Transverse colon (tissue), 4 donors: ENCODE results near the gene ZG16B. TPM values are rescaled to one million over a fixed set of nuclear protein-coding genes. Genes with fewer than 3 reads are reported as not detected.

Experiments used
- DNase-seq: peaks from one replicate; pipeline ENCODE4 v3.0.0-alpha.2; 2019
- H3K27ac ChIP-seq, 4 donors: fragments of 200-600 bp; sonication (generic); 2 replicates each; pipeline ENCODE4 v1.5.1; 2016 to 2018; ENCODE audit warnings: inconsistent platforms in 4 of 4
- H3K27me3 ChIP-seq: fragments of 200-600 bp; sonication (generic); 2 replicates; pipeline ENCODE4 v1.5.1; 2017; ENCODE audit warnings: inconsistent platforms
- H3K36me3 ChIP-seq, 4 donors: fragments of 200-600 bp; sonication (generic); 2 replicates each; pipeline ENCODE4 v1.5.1; 2017 to 2019; ENCODE audit warnings: inconsistent platforms in 4 of 4
- H3K4me1 ChIP-seq, 4 donors: fragments of 200-600 bp; sonication (generic); 2 replicates each; pipeline ENCODE4 v1.5.1; 2017 to 2020; ENCODE audit warnings: inconsistent platforms in 4 of 4
- H3K4me3 ChIP-seq, 4 donors: fragments of 200-600 bp; sonication (generic); 1 replicate in 1 of 4; 2 replicates in 3 of 4; pipeline versions ENCODE4 v1.5.1 to v1.6.1; 2017 to 2019; ENCODE audit warnings: inconsistent platforms in 4 of 4
- H3K9me3 ChIP-seq, 2 donors: fragments of 200-600 bp; sonication (generic); 2 replicates each; pipeline ENCODE4 v1.5.1; 2017 to 2019; ENCODE audit warnings: inconsistent platforms in 2 of 2
- EP300 ChIP-seq: sonication (generic); formaldehyde crosslinking; IDR thresholded peaks from one replicate; pipeline ENCODE4 v1.6.1; 2017; ENCODE audit warnings: antibody characterized with exemption, low read depth
- POLR2A ChIP-seq: fragments of 450-650 bp; IDR thresholded peaks from one replicate; pipeline ENCODE4 v1.6.1; 2016; ENCODE audit warnings: antibody characterized with exemption, mild to moderate bottlenecking, moderate library complexity
- POLR2AphosphoS5 ChIP-seq, 3 donors: sonication (generic); formaldehyde crosslinking; IDR thresholded peaks; one replicate each; pipeline ENCODE4 v1.6.1; 2016; ENCODE audit warnings: antibody characterized with exemption in 3 of 3
- WGBS, 2 donors: methylation state at CpG; one replicate each; pipeline ENCODE4 v1.1.5; 2018; ENCODE audit warnings: low coverage in 1 of 2; 5-methylcytosine and 5-hydroxymethylcytosine counted together
- in situ Hi-C, 4 donors: fragments of 200-750 bp; cut with MboI; loops; one replicate each; pipeline versions ENCODE4 v1.15.0 to v1.15.1; 2017; ENCODE audit warnings: low sequenced_read_pairs in 3 of 4, low pct_ligation_motif_present in 1 of 4, low pct_unique_long_range_greater_than_20kb in 1 of 4
- intact Hi-C: fragments of 100-400 bp; cut with DNase I; formaldehyde crosslinking; loops from one replicate; pipeline ENCODE4 v1.15.1; 2023; ENCODE audit warnings: low total_unique reads
- total RNA-seq, 4 donors: library from RNA; depleted of rRNA; stranded (reverse); fragments of >200 nt; gene quantifications; one replicate each; pipeline ENCODE4 v1.1.0, GENCODE V29; 2016
- TF ChIP-seq, protein P1 (sequence below), 5 experiments: fragments of 200-600 bp in 3 of 5; fragments of 450-650 bp in 2 of 5; sonication (generic) in 3 of 5; IDR thresholded peaks; 1 replicate in 2 of 5; 2 replicates in 3 of 5; pipeline ENCODE4 v1.5.1; 2016 to 2017; ENCODE audit warnings: antibody characterized with exemption in 5 of 5, inconsistent platforms in 3 of 5, mild to moderate bottlenecking in 2 of 5, moderate library complexity in 1 of 5

The ZG16B gene
- total RNA-seq, 4 donors from 2014 or later = 5.2 to 28.3 (median 15.9) TPM; not detected in 1

DNA sequence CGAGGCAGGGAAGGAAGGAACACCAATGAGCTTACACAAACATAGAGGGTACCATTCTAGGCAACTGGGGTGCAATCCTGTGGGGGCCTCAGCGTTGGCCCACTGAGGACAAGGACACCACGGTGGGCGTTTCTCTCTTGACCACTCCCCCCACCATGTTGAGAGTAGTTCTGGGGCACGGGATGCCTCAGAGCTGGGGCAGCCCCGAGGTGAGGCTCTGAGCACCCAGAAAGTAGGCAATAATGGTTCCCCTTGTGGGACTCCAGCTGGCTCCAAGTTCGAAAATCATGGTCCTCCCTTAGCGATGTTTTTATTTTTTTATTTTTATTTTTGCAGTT is 8.0 kb upstream of the ZG16B start:
- intact Hi-C loops = loop anchor here (5.0 kb wide), 1 partner anchor 1520 kb away; no protein-coding TSS in a partner anchor

DNA sequence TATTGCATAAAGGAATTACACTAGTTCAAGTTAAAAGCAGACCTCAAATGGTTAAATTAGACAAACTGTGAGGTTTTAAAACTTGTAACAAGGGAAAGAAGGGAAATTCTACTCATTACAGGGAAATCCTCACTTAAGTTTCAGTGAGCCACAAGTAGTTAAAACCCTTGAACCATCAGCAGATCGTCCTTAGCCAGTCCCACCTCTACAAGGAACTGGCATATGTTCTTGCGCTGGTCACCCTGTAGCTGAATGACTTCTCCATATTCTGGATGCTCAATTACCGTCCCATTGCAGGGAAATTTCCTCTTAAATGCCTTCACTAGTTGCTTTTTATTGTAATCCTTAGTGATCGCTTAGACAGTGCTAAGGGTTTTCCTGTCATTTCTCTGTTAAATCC is 7.6 kb upstream of the ZG16B start:
- Histone ChIP-seq H3K27me3 (no peaks in the 10 kb centered on the region), H3K9me3 (no peaks in the 10 kb centered on the region), H3K4me1 (no peaks in the 10 kb centered on the region), H3K27ac (no peak overlapping the region), H3K36me3 (no peaks in the 10 kb centered on the region), H3K4me3 (no peak overlapping the region)
- TF ChIP-seq POLR2AphosphoS5 (IDR thresholded peaks at IDR 0.05) (no peak), POLR2A (no peak), EP300 (no peak)
- TF ChIP-seq, protein P1, sequence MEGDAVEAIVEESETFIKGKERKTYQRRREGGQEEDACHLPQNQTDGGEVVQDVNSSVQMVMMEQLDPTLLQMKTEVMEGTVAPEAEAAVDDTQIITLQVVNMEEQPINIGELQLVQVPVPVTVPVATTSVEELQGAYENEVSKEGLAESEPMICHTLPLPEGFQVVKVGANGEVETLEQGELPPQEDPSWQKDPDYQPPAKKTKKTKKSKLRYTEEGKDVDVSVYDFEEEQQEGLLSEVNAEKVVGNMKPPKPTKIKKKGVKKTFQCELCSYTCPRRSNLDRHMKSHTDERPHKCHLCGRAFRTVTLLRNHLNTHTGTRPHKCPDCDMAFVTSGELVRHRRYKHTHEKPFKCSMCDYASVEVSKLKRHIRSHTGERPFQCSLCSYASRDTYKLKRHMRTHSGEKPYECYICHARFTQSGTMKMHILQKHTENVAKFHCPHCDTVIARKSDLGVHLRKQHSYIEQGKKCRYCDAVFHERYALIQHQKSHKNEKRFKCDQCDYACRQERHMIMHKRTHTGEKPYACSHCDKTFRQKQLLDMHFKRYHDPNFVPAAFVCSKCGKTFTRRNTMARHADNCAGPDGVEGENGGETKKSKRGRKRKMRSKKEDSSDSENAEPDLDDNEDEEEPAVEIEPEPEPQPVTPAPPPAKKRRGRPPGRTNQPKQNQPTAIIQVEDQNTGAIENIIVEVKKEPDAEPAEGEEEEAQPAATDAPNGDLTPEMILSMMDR (IDR thresholded peaks at IDR 0.05) = no peak
- no peak for DNase-seq
- 67 to 69% methylated on average over 4 of the region's 4 CpGs for WGBS, 2 donors
- in situ Hi-C loops = no loop called here
- intact Hi-C loops = loop anchor here (5.0 kb wide), 1 partner anchor 1520 kb away; no protein-coding TSS in a partner anchor

More for the DNA sequence above, 8.0 kb upstream of the ZG16B start:
- H3K27ac ChIP-seq = no peak overlapping the region
- no peaks in the 10 kb centered on the region for H3K36me3 ChIP-seq
- H3K27me3 ChIP-seq = no peaks in the 10 kb centered on the region
- in situ Hi-C loops = no loop called here
- DNase-seq = peak; percentile 3
- TF ChIP-seq, protein P1 (IDR thresholded peaks at IDR 0.05) = no peak
- TF ChIP-seq POLR2A (no peak), POLR2AphosphoS5 (IDR thresholded peaks at IDR 0.05) (no peak), EP300 (no peak)
- no peaks in the 10 kb centered on the region for H3K9me3 ChIP-seq
- WGBS, 2 donors = 73 to 84% methylated on average over 6 to 8 of the region's 8 CpGs
- no peak overlapping the region for H3K4me3 ChIP-seq
- no peaks in the 10 kb centered on the region for H3K4me1 ChIP-seq

DNA sequence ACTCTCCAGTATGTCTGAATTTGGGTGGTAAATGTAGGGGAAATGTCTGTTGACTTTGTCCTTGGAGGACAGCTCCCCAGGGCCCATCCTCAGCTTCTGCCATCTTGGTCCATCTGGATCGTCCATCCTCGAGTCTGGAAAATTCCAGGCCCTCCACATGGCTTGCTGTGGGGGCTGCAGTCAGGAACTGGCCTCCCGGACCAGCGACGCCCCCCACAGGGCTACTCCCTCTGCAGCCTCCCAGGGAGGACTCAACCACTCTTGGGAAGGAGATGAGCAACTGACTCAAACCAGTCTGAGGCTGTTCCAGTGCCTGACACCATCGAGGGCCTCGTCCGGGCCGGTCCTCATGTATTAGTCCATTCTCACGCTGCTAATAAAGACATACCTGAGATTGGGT is 5.5 kb upstream of the ZG16B start:
- Histone ChIP-seq H3K4me1 (peaks cover 0 to 4% (median 4%) of the 10 kb centered on the region in 4 donors), H3K27me3 (peaks cover 6% of the 10 kb centered on the region), H3K36me3 (no peaks in the 10 kb centered on the region), H3K9me3 (no peaks in the 10 kb centered on the region), H3K27ac (no peak overlapping the region), H3K4me3 (no peak overlapping the region)
- in situ Hi-C loops = no loop called here
- 92% methylated on average over 10 of the region's 10 CpGs; no CpG with 5 or more reads in 1 of the 2 donors for WGBS, 2 donors
- intact Hi-C loops = loop anchor here (5.0 kb wide), 1 partner anchor 1518 kb away; no protein-coding TSS in a partner anchor
- peak; percentile 2 for DNase-seq
- no peak for TF ChIP-seq POLR2AphosphoS5 (IDR thresholded peaks at IDR 0.05)
- no peak for TF ChIP-seq EP300
- no peak for TF ChIP-seq POLR2A
- TF ChIP-seq, protein P1 (IDR thresholded peaks at IDR 0.05) = no peak

DNA sequence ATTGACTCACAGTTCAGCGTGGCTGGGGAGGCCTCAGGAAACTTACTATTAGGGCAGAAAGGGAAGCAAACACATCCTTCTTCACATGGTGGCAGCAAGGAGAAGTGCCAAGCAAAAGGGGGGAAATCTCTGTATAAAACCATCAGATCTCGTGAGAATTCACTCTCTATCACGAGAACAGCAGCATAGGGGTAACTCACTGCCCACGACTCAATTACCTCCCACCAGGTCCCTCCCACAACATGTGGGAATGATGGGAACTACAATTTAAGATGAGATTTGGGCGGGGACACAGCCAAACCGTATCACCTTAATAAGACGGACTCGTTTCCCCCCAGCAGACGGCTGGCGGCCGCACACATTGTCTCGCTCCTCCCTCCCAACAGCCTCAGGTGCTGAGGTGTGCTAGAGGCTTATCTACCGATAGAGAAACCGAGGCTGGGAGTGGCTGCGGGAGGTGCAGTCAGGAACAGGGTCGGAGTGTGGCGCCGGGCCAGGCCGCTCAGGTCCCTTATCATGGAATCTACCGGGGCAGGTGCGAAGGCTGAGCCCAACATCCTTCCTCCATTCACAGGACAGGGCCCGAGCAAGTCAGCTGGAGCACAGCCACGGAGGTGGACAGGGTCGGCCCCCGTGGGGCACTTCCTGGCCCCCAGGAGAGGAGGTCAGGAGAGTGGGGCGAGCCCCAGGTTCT is 4.9 kb upstream of the ZG16B start:
- TF ChIP-seq EP300 (no peak), POLR2AphosphoS5 (IDR thresholded peaks at IDR 0.05) (no peak), POLR2A (no peak)
- TF ChIP-seq, protein P1 (IDR thresholded peaks at IDR 0.05) = no peak
- H3K27me3 ChIP-seq = peaks cover 8% of the 10 kb centered on the region
- no peaks in the 10 kb centered on the region for H3K36me3 ChIP-seq
- DNase-seq = peak; percentile 6
- WGBS, 2 donors = 67 to 82% methylated on average over 1 to 26 of the region's 26 CpGs
- H3K4me1 ChIP-seq = peaks cover 0 to 10% (median 7%) of the 10 kb centered on the region in 4 donors
- H3K4me3 ChIP-seq = no peak overlapping the region
- H3K9me3 ChIP-seq = no peaks in the 10 kb centered on the region
- H3K27ac ChIP-seq = no peak overlapping the region
- intact Hi-C loops (no loop called here), in situ Hi-C loops (no loop called here)
